ENCODE results near the gene ME1.

DNA sequence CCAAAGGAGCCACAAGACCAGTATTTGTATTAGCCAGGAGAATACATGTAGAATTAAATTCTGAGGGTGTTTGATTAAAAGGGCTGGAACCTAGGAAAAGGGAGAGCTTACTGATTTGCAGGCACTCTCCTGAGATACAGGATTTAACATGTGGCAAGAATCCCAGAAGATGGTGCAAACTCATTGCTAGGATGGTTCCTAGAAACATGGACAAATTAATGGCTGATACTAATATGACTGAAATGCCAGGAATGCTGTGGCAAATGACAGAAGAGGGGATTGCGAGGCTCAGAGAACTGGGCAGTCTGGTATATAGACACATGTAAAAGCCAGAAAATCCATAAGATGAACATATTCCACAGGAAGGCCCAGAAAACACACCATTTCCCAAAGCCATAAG, 119.6 kb downstream of the ME1 start:
- no peak for TF ChIP-seq CTCF (IDR thresholded peaks at IDR 0.05)
- no peak for TF ChIP-seq POLR2A (IDR thresholded peaks at IDR 0.05)
- TF ChIP-seq POLR2AphosphoS5 (IDR thresholded peaks at IDR 0.05) = no peak

Data from breast epithelium (tissue), 3 donors.